ENCODE measurements around the gene IPO13.
A peak's percentile ranks its signal among the peaks of the same experiment; 100 is the strongest.

Gene IPO13

DNA sequence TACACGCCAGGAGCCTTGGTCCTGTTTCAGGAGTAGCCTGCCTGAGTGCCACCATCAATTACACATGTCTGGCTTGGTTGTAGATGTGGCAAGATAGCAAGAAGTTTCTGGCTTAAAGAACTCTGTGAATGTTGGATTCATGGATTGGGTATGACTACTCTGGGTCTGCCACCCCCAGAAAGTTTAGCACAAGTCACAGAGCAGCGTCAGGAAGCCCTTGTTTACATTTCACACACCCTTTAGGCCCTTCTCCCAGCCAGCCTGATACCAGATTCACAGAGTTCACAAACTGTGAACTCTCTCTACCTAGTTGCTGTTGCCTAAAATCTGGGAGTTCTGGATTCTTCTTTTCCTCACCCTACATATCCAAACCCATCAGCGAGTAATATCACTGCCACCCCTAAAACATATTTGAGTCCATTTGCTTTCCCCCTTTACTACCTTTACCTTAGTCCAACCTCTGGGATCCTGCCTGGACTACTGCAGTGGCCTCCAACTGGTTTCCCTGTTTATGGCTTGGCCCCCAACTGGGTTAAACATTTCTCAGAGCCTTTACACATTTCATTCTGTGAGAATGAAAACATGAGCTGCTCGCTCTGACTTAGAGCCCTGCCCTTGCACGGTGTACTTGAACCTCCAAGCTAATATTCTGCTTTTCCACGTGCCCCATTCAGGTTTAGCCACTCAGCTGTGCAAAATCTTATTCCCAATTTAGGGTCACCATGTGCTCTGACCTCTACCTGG, 40.6 kb downstream of the IPO13 start:
- no peak for DNase-seq (ENCODE audit: low spot score)

DNA sequence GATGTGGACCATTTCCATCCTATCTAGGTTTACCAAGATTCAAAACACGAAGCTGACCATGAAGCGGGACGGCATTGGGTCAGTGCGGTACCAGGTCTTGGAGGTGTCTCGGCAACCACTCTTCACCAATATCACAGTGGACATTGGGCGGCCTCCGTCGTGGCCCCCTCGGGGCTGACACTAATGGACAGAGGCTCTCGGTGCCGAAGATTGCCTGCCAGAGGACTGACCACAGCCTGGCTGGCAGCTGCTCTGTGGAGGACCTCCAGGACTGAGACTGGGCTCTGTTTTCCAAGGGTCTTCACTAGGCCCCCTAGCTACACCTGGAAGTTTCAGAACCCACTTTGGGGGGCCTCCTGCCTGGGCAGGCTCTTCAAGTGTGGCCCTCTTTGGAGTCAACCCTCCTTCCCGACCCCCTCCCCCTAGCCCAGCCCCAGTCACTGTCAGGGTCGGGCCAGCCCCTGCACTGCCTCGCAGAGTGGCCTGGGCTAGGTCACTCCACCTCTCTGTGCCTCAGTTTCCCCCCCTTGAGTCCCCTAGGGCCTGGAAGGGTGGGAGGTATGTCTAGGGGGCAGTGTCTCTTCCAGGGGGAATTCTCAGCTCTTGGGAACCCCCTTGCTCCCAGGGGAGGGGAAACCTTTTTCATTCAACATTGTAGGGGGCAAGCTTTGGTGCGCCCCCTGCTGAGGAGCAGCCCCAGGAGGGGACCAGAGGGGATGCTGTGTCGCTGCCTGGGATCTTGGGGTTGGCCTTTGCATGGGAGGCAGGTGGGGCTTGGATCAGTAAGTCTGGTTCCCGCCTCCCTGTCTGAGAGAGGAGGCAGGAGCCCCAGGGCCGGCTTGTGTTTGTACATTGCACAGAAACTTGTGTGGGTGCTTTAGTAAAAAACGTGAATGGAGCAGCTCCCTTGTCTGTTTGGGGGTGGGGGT, 43.8 kb downstream of the IPO13 start:
- no peak for DNase-seq (ENCODE audit: low spot score)

DNA sequence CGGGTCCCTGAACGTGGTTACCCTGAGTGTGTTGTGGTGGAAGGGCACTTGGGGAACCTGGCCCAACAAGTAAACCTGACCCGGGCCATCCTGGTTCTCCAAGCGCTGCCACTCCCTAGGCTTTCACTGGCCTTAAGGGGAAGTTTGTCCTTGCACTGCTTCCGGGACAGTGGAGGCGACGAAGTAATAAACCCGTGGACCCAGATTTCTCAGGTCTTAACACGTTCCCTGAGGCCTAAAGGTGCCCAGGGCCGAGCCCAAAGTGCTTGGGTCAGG, 44.4 kb downstream of the IPO13 start:
- no peak for DNase-seq (ENCODE audit: low spot score)

DNA sequence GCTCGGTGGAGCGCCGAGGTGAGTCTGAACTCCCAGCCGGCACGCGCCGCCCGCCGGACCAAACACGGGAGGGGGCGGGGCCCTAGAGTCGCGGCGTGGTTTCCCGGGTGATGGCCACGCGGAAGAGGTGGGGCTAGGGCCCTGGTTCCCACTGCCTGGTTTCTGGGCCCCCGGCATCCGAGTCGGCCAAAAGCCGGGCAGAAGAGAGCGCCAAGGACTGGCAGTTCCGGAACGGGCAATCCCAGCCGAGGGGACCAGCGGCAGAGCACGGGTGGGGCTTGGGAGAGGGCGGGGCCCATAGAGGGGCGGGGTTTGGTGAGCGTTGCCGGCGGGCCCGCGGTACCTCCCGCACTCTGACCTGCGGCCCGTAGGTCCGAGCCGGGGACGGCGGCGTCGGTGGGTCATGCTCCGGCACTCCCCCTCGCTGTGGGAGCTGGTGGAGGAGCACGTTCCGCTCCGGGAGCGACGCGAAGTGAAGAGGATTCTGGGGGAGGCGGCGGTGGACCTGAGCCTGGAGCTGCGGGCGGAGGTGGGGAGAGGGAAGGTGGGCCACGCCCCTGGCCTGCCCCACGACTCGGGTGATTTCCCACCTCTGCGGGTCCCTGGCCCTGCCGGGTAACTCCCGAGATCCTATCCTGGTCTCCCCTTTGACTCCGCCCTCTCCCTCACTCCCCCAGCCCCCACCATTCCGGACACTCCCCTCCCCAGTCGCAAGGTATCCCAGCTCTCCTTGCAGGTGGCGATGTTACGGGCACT, 44.9 kb downstream of the IPO13 start, which contains the start of gene CCDC24:
Gene CCDC24 (plus strand): TSS at position 124 of the 756 bp plus-strand sequence. CDS start 280 bp downstream, at position 404.
- DNase-seq (ENCODE audit: low spot score), result peak; percentile 82

DNA sequence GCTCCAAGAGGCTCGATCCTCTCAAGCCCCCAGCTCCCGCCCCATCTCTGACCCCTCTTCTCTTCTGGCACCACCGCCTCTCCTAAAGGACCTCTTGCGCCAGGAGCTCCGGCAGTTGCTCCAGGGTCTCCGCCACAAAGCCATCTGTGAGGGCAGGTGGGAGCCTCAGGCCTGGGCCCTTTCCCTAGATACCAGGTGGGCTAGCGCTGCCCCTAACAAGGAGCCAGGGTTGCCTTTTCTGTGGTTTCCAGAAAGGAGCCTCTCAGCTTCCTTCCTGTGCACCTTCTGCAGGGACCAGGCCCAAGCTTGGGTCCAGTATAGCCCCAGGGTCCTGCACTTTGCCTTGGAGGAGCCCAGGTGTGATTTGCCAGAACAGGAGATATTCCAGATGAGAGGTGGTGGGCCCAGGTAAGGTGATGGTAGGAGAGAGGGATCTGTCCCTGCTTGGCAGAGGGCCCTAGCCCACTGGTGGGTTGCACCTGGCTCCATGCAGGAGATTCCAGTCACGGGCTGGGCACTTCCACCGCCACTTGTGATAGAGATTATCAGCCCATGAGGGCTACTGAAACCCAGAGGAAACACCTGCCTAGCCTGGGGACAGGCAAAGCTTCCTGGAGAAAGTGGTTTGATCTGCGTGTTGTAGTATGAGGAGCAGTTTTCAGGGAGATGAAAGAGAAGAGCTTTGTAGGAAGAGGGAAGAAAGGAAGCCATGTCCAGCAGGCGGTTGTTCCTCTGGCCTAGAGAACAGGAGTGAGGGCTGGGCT, 45.7 kb downstream of the IPO13 start:
- DNase-seq (ENCODE audit: low spot score), result no peak

DNA sequence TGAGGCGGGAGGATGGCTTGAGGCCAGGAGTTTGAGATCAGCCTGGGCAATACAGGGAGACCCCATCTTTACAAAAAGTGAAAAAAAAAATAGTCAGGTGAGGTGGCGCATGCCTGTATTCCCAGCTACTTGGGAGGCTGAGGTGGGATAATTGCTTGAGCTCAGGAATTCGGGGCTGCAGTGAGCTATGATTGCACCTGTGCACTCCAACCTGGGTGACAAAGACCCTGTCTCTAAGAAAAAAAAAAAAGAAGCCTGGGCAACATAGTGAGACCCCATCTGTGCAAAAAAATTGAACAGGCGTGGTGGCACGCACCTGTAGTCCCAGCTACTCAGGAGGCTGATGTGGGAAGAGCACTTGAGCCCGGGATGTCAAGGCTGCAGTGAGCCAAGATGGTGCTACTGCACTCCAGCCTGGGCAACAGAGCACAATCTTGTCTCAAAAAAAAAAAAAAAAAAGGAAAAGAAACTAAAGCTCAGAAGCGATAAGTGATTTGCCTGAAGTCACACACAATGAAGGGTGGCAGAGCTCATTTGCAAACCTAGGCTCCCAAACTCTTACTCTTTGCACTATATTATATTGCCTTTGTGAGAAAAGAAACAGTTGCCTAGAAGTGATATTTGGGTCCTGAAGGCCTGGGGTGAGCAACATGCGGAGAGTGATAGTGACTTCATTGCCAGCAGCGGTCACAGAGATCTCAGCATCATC, 46.6 kb downstream of the IPO13 start:
- DNase-seq (ENCODE audit: low spot score), result no peak

DNA sequence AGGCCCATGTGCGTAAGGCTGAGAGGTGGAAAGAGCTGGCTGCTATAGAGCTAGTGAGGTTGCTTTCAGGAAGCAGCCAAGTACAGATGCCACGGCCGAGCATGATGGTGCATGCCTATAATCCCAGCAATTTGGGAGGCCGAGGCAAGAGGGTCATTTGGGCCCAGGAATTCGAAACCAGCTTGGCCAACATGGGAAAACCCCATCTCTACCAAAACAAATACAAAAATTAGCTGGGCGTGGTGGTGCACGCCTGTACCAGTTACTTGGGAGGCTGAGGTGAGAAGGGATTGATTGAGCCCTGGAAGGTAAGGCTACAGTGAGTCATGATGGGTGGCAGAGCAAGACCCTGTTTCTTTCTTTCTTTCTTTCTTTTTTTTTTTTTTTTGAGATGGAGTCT, 47.3 kb downstream of the IPO13 start:
- no peak for DNase-seq (ENCODE audit: low spot score)

DNA sequence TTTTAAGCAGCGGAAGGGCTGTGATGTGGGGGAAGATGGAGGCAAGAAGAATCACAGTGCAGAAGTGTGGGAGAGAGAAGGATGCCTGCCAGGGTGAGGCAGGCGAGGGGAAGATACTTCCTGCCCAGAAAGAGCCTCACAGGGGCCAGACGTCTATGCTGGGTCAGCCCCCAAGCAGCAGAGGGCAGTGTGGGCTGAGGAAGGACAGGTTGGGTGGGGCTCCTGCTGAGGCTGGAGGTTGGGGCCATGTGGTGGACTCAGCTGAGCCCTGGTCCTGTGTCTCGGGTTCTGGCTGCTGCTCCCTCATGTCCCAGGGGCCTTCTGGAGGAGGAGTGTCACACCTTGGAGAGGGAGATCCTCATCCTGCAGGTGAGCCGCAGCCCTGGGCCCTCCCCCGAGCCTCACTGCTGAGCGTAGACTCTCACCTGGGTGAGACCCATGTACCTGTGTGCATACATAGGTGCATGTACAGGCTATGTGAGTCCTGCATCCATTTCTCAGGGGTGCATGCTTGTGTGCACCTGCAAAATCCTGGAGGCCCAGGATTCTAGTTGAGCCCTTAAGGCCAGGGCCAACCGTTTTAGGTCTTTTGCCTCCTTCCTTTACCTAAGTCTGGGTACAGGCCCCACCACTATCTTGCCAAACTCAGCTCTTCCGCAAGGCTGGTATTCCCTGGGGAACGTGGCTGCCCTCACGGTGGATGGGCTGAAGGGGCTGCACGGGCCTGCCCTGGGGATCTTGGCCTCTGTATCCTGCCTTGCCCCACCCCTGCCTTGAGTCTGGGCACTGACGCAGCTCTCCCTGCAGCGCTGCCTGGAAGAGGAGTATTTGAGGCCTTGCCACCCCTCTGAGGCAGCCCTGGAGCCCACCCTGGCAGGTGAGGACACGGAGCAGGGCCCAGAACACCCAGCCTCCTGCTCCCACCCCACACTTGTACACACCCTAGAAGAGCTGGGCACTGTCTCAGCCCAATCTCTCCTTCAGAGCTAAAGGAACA, 48.3 kb downstream of the IPO13 start:
- DNase-seq (ENCODE audit: low spot score), result no peak

DNA sequence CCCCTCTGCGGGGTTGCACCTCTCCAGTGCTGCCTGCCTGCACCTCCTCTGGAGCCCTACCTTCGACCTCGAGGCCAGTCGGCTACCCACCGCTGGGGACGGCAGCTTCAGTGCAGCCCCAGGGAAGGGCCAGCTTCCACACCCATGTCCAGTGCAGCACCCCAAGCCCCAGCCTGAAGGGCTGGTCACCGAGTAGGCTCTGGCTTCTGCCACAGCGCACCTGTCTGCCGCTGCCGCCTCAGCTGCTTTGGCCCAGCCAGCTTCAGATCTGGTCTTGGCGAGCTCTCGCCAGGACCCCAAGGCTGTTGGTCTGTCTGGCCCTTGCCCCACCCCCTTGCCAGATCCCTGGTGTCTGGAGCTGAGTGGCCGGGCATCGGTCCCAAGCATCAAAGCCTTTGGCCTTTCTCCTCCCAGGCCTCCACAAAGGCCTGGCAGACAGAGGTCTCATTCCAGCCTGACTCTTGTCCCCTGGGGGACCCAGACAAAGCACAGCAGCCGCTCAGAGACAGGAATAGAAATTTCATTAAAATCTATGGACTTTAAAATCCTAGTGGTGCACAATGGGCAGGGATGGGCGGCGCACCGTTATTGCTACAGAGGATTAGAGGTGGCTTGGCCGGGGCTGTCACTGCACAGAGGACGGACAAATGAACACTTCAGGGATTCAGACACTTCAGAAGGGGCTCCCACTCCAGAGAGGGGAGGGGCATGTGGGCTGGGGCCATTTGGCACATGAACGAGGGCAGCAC, 49.4 kb downstream of the IPO13 start:
- no peak for DNase-seq (ENCODE audit: low spot score)

DNA sequence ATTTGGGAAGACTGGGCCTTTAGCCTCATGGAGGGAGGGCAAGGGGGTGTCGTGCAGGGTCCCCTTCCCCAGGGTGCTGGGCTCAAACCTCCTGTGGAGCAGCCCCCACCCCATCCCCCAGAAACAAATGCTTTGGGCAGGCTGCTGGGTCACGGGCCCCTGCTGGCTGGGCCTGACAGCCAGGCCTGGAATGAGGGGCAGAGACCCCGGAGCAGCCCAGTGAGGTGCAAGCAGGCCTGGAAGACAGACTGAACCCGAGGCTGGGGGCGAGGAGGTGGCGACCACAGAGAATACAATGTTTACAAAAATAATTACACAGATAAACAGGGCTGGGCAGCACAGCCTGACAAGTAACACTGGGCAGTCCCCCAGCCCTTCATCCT, 50.0 kb downstream of the IPO13 start:
- DNase-seq (ENCODE audit: low spot score), result no peak

DNA sequence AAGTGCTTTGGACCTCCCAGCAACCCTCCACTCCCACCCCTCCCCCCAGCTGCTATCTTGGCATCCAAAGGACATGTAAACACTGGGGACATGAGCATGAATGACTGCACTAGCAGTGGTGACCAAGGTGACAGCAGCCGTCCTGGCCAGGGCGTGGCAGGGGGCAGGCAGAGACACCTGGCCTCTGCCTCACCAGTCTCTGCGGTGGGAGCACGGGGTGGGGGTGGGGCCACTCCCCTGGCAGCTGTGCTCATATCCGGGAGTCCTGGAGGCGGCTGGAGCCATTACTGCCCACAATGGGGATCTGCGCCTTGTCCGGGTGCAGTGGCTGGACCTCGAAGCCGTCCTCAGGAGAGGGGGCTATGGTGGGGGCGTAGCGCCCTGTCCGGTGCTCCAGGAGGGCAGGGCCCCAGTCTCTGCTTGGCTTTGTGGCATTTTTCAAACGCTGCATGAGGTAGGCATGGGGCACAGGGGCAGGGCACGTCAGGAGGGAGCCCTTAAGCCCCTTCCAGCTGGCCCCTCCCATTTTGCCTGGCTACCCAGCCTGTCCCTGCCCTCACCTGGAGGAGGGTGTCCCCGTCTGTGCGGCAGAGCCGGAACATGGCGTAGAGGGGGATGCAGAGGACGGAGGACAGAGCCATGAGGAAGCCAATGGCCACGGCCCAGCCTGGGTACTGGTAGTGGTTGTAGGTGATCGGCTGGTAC, 50.7 kb downstream of the IPO13 start:
- DNase-seq (ENCODE audit: low spot score), result no peak

DNA sequence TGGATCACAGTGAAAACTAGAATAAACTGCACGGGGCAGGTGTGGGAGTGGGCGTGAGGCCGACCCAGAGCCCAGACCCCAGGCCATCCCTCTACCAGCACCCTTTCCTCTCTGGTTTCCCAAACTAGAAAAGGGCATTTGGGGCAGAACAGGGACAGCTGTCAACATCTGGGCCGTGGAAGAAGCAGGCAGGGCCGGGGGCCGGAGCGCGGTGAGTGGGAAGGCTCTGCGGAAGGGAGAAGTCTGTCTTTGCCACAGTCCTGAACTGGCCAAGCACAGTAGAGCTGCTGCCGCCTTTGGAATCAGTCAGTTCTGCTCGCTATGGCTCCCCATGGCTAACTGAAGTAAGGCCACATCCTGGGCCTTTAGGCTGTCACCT, 51.2 kb downstream of the IPO13 start:
- no peak for DNase-seq (ENCODE audit: low spot score)

DNA sequence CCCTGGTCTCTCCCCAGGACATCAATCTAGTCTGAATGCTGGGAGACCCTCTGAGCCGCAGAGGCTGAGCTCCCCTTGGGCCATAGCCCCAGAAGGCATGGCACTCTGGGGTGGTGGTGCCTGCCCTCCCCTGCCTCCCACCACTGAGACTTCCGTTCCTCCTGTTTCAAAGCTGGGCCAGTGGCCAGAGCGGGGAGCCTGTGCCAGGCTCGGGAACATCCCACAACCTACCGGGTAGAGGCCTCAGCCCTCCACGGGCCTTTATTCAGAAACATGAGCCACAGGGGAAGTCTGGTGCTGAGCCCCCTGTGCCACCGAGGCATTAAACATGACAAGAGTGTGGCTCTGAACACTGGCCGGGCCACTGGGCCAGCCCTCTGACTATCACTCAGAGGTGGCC, 52.7 kb downstream of the IPO13 start:
- DNase-seq (ENCODE audit: low spot score), result no peak

DNA sequence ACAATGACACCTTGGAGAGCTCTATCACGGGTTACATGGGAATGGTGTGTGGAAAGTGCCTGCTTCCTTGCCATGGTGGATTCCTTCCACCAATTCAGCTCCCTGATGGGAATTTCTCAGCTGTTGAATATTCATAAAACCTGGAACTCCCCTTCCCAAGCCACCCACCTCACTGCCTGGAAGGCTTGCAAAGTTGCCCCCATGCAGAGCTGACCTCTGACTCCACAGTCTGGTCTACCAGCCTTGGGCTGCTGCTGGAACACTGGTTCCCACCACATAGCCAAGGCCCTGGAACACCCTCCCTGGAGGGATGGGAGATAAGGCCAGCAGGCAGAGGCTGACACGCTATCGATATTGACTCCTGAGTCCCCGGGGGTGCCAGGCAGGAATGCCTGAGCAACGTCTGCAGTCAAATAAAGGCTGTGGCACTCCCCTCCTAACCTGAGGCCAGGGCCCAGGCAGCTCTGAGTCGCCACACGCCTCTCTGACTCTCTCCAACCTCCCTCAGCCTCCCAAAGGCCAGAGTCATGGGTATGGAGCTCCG, 53.4 kb downstream of the IPO13 start:
- no peak for DNase-seq (ENCODE audit: low spot score)

DNA sequence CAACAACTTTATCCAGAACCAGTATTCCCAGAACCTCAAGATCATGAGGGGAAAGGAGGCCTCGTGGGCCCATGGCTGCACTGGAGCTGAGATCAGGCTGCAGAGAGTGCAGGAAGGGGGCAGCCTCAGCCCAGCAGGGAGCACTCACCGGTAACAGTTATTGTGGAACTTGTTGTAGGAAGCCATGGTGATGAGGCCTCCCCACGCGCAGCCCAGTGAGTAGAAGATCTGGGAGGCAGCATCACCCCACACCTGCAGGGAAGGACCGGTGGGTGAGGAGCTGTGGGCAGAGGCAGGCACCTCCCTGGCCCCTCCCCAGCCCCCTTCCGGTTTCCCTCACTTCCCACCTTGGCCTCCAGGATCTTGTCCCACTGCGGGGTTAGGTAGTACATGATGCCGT, 55.4 kb downstream of the IPO13 start:
- no peak for DNase-seq (ENCODE audit: low spot score)

DNA sequence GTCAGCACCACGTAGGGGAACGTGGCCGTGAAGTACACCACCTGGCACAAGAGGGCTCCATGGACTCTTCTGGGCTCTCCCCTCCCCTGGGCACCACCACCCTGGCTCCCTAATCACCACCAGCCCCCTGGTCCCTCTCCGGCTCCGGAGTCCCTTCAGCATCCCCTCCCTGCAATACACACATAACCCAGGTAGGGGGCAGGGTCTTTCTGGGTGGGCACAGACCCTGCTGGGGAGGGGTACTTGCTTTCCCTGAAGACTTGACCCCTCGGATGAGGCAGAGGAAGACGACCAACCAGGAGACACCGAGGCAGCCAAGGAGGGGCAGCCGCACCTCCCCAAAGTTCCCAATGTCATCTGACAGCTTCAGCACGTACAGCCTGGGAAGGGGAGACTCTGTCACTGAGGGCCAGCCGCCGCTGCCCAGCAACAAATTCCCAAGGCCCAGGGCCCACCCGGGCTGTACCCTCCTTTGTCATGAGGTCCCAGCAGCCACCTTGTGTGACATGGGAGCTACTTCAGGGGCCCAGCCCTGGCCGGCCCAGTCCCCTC, 55.9 kb downstream of the IPO13 start:
- DNase-seq (ENCODE audit: low spot score), result no peak

DNA sequence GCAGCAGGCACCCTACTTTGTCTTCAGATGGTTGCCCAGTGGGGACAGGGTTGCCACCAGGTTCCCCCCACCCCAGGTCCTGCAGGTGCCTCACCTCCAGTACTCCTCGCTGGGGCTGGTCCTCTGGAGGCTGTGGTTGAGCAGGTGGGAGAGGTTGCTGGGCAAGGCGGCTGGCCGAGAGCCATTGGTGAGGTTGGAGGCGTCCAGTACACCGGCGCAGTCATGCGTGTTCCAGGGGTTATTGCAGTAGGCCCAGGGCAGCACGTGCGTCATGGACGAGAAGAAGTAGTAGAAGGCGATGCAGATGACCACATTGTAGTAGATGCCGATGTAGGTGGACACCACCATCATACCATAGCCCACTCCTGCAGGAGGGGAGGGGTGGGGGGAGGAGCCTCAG, 61.5 kb downstream of the IPO13 start:
- no peak for DNase-seq (ENCODE audit: low spot score)

DNA sequence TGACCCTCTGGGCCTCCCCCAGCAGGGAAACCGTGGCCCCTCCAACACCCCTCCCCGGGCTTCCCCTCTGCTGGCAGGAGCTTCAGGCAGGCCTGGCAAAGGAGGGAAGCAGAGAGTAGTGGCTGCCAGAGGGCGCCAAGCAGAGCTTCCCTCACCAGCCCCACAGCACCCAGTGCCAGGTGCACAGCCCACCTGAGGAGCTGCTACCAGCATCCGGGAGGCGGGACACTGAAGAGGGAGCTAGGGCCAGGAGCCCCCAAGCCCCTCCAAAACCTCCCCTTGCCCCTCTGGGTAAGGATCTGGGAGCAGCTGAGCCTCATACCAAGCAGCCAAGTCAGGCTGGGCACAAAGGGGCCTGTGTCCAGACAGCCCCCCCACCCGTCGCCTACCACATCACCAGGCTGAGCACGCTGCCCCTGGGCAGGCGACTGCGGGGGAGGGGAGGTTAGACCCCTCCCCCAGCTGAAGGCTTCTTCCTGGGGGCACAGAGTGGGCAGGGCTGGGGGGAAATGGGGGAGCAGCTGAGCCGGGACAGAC, 64.3 kb downstream of the IPO13 start:
- no peak for DNase-seq (ENCODE audit: low spot score)
